ENCODE measurements around the gene IL12B.
"Not testable (repeated sequence)": the region's sequence is repeated elsewhere in the genome, so short reads cannot be mapped to it uniquely, and the experiment has no call there.

IL12B gene

DNA sequence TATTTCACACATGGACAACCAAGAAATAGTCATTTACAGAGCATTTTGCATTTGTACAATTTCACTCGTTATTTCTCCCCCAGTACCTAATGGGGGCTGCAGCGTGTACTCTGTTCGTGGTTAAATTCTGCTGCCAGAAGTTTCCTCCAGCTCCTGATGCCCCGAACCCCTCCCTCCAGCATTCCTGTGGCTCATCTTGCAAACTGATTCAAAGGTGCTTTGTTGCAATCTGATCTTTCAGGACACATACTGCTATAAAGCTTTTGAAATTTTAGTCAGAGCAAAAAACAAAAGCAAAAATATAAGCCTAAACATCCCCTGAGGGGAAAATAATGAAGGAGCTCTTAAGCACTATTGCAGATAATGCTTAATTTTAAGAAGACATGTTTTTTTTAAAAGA is 39.5 kb downstream of the IL12B start:
- DNase-seq = no peak

DNA sequence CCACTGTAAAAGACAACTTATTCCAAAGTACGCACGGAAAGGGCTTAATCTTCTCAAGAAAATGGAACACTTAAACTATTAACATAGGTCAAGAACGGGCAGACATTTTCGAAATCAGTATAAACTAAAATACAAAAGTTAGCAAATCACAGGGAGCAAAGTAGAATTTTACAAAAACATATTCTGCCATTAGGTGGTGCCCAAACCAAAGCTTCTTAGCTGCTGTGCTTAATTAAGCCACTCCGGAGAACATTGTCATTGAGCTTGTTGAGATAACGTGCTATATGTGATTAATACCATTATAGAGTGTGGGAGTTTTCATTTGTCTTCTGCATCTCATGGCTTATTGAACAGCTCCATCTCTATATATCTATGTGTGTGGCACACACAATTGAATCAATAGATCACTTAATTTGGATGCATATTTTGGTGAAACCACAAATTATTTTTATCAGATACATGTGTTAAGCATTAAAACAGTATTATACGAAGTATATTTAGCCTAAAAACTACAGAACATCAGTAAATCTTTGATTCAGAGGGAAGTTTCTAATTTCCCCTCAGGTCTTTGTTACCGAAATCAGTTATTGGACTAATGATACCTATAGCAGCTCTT is 43.8 kb downstream of the IL12B start:
- DNase-seq = peak; percentile 9

DNA sequence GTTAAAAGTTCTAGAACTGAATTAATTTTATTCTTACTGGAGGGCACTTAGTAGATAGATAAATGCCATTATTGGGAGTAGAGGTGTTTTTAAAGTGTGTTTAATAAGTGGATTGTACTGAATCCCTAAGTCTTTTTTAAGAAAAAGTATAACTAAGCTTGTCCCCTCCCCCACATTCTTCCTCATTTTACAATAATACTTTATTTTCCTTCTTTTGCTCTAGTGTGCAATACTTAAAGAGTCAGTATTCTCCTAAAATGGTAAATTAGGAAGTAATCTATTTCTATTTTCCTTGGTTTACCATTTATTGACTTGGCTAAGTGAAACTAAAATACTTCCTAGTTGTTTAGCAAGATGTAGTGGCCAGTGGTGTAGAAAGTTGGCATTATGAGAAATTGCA is 55.6 kb downstream of the IL12B start:
- no peak for DNase-seq

DNA sequence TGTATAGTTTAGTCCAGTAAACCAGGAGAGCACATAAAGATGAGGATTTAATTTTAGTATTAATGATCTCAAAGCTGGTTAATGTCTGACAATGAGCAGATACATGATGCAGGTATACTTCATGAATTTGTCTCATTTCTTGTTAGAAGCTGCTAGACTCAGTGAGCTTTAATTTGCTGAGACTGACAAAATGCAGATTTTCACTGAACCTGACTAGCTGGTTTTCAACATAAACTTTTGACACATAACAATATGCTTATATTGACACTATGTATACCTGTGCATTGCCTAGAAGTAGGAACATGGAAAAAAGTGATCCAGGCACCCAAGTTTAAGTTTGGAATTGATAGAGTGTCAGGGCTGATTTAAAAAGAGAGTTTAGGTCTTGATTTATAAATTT is 56.4 kb downstream of the IL12B start:
- no peak for DNase-seq

DNA sequence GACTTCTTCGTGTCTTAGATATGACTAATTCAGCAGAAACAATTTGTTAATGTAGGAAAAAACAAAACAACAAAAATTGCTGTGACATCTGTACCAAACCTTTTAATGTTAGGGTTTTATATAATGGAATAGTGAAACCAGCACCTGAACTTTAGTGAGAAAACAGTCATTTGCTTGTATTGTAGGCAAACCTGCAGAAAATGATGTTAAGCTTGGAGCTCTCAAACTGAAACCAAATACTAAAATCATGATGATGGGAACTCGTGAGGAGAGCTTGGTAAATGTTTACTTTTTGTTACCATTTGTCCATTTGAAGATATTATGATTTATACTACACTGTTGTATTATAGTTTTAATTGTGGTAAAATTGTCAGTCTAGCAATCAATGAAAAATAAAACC is 60.6 kb downstream of the IL12B start:
- DNase-seq = peak; percentile 12

DNA sequence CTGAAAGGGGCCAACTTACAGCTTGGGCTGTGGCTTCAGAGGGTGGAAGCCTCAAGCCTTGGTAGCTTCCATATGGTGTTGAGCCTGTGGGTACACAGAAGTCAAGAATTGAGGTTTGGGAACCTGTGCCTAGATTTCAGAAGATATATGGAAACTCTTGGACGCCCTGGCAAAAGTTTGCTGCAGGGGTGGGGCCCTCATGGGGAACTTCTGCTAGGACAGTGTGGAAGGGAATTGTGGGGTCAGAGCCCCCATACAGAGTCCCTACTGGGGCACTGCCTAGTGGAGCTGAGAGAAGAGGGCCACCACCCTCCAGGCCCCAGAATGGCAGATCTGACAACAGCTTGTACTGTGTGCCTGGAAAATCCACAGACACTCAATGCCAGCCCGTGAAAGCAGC is 63.5 kb downstream of the IL12B start:
- DNase-seq = not testable (repeated sequence)

Data from activated CD4-positive, alpha-beta T cell treated with anti-CD3 and anti-CD28 coated beads, Interleukin-2, amount 50 U/mL, for 16 hours (primary cell).